Panc1 (cell line): ENCODE results near the gene RBMX2. TPM values are rescaled to one million over a fixed set of nuclear protein-coding genes. Genes with fewer than 3 reads are reported as not detected.

Source experiments
- ATAC-seq: fragments of 200-7000 bp; cut with Tn5 transposase; 2 replicates; pipeline ENCODE4 v1.9.1; 2020; ENCODE audit warnings: mild to moderate bottlenecking, moderate library complexity
- BruUV-seq: library from RNA; stranded (reverse); fragments of 400-500 nt; replicated peaks from 2 replicates; lab custom pipeline; 2021; lab: Mats Ljungman, UMichigan
- CTCF ChIA-PET: fragments of 300-600 bp; sonication (Branson Sonifier 250); formaldehyde crosslinking; loops from one replicate; lab custom pipeline; 2022; ENCODE audit warnings: antibody characterized with exemption; lab: Charles Lee
- POLR2A ChIA-PET: fragments of 300-600 bp; sonication (Branson Sonifier 250); formaldehyde crosslinking; loops from one replicate; lab custom pipeline; 2022; ENCODE audit warnings: antibody characterized with exemption; lab: Charles Lee
- DNase-seq: peaks from one replicate; pipeline ENCODE4 v3.0.0-alpha.2; 2010; ENCODE audit warnings: low read depth, low spot score
- H3K27ac ChIP-seq: 2 replicates; pipeline ENCODE4 v1.5.1; 2011; ENCODE audit warnings: mild to moderate bottlenecking, low read length, inconsistent platforms
- H3K27me3 ChIP-seq: fragments of 200-500 bp; sonication (Bioruptor generic); 2 replicates; pipeline ENCODE4 v1.6.0; 2014; ENCODE audit warnings: low read length, inconsistent platforms; ENCODE audit not compliant: control insufficient read depth, insufficient read depth
- H3K36me3 ChIP-seq: fragments of 200-500 bp; sonication (Bioruptor generic); 2 replicates; pipeline ENCODE4 v1.5.1; 2014; ENCODE audit warnings: inconsistent platforms, mild to moderate bottlenecking, low read length, moderate library complexity; ENCODE audit not compliant: control insufficient read depth, insufficient read depth
- H3K4me1 ChIP-seq: 2 replicates; pipeline ENCODE4 v1.5.1; 2011; ENCODE audit warnings: inconsistent platforms, mild to moderate bottlenecking, low read length, moderate library complexity; ENCODE audit not compliant: control insufficient read depth, insufficient read depth
- H3K4me3 ChIP-seq, 2 experiments: 2 replicates each; pipeline ENCODE4 v1.5.1; 2011 to 2012; ENCODE audit warnings: low read depth in 2 of 2, low read length in 2 of 2, mild to moderate bottlenecking in 2 of 2, inconsistent platforms in 1 of 2, moderate library complexity in 1 of 2
- H3K9me3 ChIP-seq: fragments of 200-500 bp; sonication (Bioruptor generic); 2 replicates; pipeline ENCODE4 v1.5.1; 2014; ENCODE audit warnings: low read depth, mild to moderate bottlenecking, inconsistent platforms, low read length, moderate library complexity; ENCODE audit not compliant: control insufficient read depth, insufficient read depth
- POLR2AphosphoS5 ChIP-seq: IDR thresholded peaks from 2 replicates; pipeline ENCODE4 v1.6.1; 2012; ENCODE audit warnings: mild to moderate bottlenecking, low read depth, low read length, moderate library complexity
- REST ChIP-seq, 2 experiments: IDR thresholded peaks; 2 replicates each; pipeline ENCODE4 v1.6.1; 2011 to 2012; ENCODE audit warnings: low read depth in 2 of 2, control low read depth in 1 of 2, low read length in 1 of 2, mild to moderate bottlenecking in 1 of 2, moderate library complexity in 1 of 2; ENCODE audit not compliant: insufficient read depth in 1 of 2
- SIN3A ChIP-seq: IDR thresholded peaks from 2 replicates; pipeline ENCODE4 v1.6.1; 2012; ENCODE audit warnings: low read depth, mild to moderate bottlenecking, low read length, moderate library complexity, borderline replicate concordance; ENCODE audit not compliant: insufficient read depth
- TCF7L2 ChIP-seq: IDR thresholded peaks from 2 replicates; pipeline ENCODE4 v1.6.1; 2011; ENCODE audit warnings: mild to moderate bottlenecking, low read depth, low read length, inconsistent platforms
- in situ Hi-C: cut with HindIII; loops from 2 replicates; pipeline ENCODE4 v1.10.0; 2016; ENCODE audit warnings: low sequenced_read_pairs, low pct_unique_long_range_greater_than_20kb
- intact Hi-C: fragments of 100-400 bp; cut with micrococcal nuclease; formaldehyde crosslinking; loops from one replicate; pipeline ENCODE4 v1.10.0; 2022; ENCODE audit not compliant: unreplicated experiment
- total RNA-seq: library from RNA; stranded (reverse); gene quantifications from one replicate; pipeline ENCODE4 v1.2.1, GENCODE V29; 2021; ENCODE audit not compliant: unreplicated experiment
- TF ChIP-seq, protein P1 (sequence below): fragments of 450-650 bp; IDR thresholded peaks from 2 replicates; pipeline ENCODE4 v1.5.1; 2017; ENCODE audit warnings: mild to moderate bottlenecking

The RBMX2 gene
- total RNA-seq, 1 experiment from 2014 or later: 40.4 TPM

DNA sequence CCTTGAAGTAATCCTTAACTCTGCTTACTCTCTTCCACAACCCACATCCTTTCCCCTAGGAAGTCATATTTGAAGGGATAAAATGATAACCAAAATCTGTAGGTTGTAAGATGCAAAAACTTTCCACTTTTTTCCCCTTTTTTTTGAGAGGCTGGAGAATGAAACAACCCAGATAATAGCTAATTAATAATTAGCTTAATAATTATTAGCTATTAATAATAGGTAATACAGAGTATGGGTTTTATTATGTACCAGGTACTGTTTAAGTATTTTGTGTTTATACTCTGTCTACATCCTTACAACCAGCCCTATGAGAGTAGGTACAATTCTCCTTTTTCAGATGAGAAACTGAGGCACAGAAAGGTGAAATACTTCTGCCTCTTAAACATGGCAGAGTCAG lies 25.7 kb upstream of the RBMX2 start:
- ATAC-seq (no peak), DNase-seq (no peak)
- intact Hi-C loops (no loop called here), in situ Hi-C loops (no loop called here)
- TF ChIP-seq POLR2AphosphoS5 (no peak), SIN3A (no peak), TCF7L2 (no peak)
- Histone ChIP-seq H3K4me3 (no peak overlapping the region), H3K27ac (no peak overlapping the region), H3K36me3 (no peaks in the 10 kb centered on the region), H3K9me3 (no peaks in the 10 kb centered on the region), H3K27me3 (no peaks in the 10 kb centered on the region), H3K4me1 (no peaks in the 10 kb centered on the region)
- no TSS peak for BruUV-seq
- CTCF ChIA-PET: no interaction called here
- POLR2A ChIA-PET: no interaction called here

- H3K27me3 ChIP-seq: no peaks in the 10 kb centered on the region
- no peak; the same call in 1 of the 2 replicates for ATAC-seq
- no TSS peak for BruUV-seq
- no peaks in the 10 kb centered on the region for H3K36me3 ChIP-seq
- H3K27ac ChIP-seq: no peak overlapping the region
- no peaks in the 10 kb centered on the region for H3K9me3 ChIP-seq
- H3K4me1 ChIP-seq: no peaks in the 10 kb centered on the region
- TF ChIP-seq REST (IDR thresholded peaks at IDR 0.05; ENCODE audit: insufficient read depth in 1 of 2, low read depth in 2 of 2, low read length in 1 of 2) (no peak), SIN3A (no peak)
- TF ChIP-seq, protein P1, sequence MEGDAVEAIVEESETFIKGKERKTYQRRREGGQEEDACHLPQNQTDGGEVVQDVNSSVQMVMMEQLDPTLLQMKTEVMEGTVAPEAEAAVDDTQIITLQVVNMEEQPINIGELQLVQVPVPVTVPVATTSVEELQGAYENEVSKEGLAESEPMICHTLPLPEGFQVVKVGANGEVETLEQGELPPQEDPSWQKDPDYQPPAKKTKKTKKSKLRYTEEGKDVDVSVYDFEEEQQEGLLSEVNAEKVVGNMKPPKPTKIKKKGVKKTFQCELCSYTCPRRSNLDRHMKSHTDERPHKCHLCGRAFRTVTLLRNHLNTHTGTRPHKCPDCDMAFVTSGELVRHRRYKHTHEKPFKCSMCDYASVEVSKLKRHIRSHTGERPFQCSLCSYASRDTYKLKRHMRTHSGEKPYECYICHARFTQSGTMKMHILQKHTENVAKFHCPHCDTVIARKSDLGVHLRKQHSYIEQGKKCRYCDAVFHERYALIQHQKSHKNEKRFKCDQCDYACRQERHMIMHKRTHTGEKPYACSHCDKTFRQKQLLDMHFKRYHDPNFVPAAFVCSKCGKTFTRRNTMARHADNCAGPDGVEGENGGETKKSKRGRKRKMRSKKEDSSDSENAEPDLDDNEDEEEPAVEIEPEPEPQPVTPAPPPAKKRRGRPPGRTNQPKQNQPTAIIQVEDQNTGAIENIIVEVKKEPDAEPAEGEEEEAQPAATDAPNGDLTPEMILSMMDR: no peak
- in situ Hi-C loops (no loop called here), intact Hi-C loops (no loop called here)
- ChIA-PET CTCF (interaction anchor here (0.6 kb wide), 2 partner anchors 9 to 11 kb away, joined by 3 to 4 read pairs; no protein-coding TSS in a partner anchor), POLR2A (interaction anchor here (0.5 kb wide), 1 partner anchor 319 kb away, joined by 5 read pairs; no protein-coding TSS in a partner anchor)
- DNase-seq: no peak
- H3K4me3 ChIP-seq: no peak overlapping the region
Measured at GRCh38 chrX:130378024-130378669, 23.6 kb upstream of the RBMX2 start.

DNA sequence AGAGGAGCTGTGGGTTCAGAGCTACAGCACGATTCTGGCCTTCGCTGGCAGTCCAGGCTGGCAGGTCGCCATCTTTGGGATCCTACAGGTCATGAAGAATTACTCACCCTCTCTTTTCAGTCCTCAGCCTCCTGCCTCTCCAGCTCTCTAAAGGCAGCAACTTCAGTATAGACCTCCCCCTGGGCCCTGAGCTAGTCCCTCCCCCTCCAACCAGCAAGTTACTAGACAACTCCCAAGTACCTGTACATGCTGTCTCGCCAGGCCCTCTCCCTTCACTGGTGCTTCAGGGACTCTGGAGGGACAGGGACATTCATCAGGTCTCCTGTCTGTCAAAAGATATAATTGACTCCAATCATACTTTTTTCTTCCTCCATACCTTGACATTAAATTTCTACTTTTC lies 16.3 kb upstream of the RBMX2 start, which contains the start of gene GPR119:
Gene GPR119, minus strand, starts transcription at position 155 of the 400 bp plus-strand sequence. CDS start 227 bp downstream, outside the sequence.
- Histone ChIP-seq H3K36me3 (no peaks in the 10 kb centered on the region), H3K9me3 (no peaks in the 10 kb centered on the region), H3K27ac (no peak within 1 kb of the TSS), H3K4me1 (no peaks in the 10 kb centered on the region), H3K27me3 (no peaks in the 10 kb centered on the region), H3K4me3 (no peak within 1 kb of the TSS)
- in situ Hi-C loops: no loop called here
- TF ChIP-seq POLR2AphosphoS5 (no peak), SIN3A (no peak), REST (IDR thresholded peaks at IDR 0.05; ENCODE audit: insufficient read depth in 1 of 2, low read depth in 2 of 2, low read length in 1 of 2) (no peak), TCF7L2 (no peak)
- TF ChIP-seq, protein P1: no peak
- BruUV-seq: no TSS peak
- DNase-seq (no peak), ATAC-seq (no peak)
- POLR2A ChIA-PET: no interaction called here
- intact Hi-C loops: no loop called here
- CTCF ChIA-PET: no interaction called here
